Measurements from ENCODE around the gene ULK3.
A peak's percentile ranks its signal among the peaks of the same experiment; 100 is the strongest.

The ULK3 gene

GRCh38 chr15:74839526-74840395 lies 3.2 kb downstream of the ULK3 start:
- no peak for DNase-seq

GRCh38 chr15:74838746-74839525 lies 4.0 kb downstream of the ULK3 start:
- DNase-seq = no peak

- no peak for DNase-seq
Measured at GRCh38 chr15:74838137-74838516, 4.8 kb downstream of the ULK3 start.

GRCh38 chr15:74837482-74838136 lies 5.3 kb downstream of the ULK3 start:
- DNase-seq = no peak

- no peak for DNase-seq
Measured at GRCh38 chr15:74836846-74837245, 6.1 kb downstream of the ULK3 start.

- peak; percentile 28 to 38 for DNase-seq
Measured at GRCh38 chr15:74835312-74835823, 7.6 kb downstream of the ULK3 start.

GRCh38 chr15:74833376-74834107 lies 9.4 kb downstream of the ULK3 start:
- no peak for DNase-seq

- DNase-seq = no peak
Measured at GRCh38 chr15:74832826-74833225, 10.1 kb downstream of the ULK3 start.

GRCh38 chr15:74831813-74832495 lies 11.0 kb downstream of the ULK3 start:
- DNase-seq = no peak

- no peak for DNase-seq
Measured at GRCh38 chr15:74830868-74831267, 12.1 kb downstream of the ULK3 start.

GRCh38 chr15:74829991-74830390 lies 13.0 kb downstream of the ULK3 start:
- no peak for DNase-seq

- no peak for DNase-seq
Measured at GRCh38 chr15:74829486-74829885, 13.5 kb downstream of the ULK3 start.

GRCh38 chr15:74828835-74829234 lies 14.1 kb downstream of the ULK3 start:
- no peak for DNase-seq

GRCh38 chr15:74827614-74828013 lies 15.3 kb downstream of the ULK3 start:
- no peak for DNase-seq

GRCh38 chr15:74826921-74827320 lies 16.0 kb downstream of the ULK3 start:
- no peak for DNase-seq

GRCh38 chr15:74826364-74826819 lies 16.6 kb downstream of the ULK3 start, which contains the start of gene CPLX3:
CPLX3 (plus strand) TSS chr15:74826627; CDS start chr15:74826704, 77 bp downstream.
- no peak for DNase-seq

GRCh38 chr15:74825866-74826265 lies 17.1 kb downstream of the ULK3 start:
- no peak for DNase-seq

- DNase-seq = no peak
Measured at GRCh38 chr15:74824976-74825375, 18.0 kb downstream of the ULK3 start.

- DNase-seq = no peak
Measured at GRCh38 chr15:74823324-74823723, 19.6 kb downstream of the ULK3 start.

GRCh38 chr15:74822233-74822632 lies 20.7 kb downstream of the ULK3 start:
- DNase-seq = no peak

GRCh38 chr15:74821790-74822158 lies 21.2 kb downstream of the ULK3 start:
- no peak for DNase-seq
